HUES64 (cell line): ENCODE data around the gene GIGYF1.
A peak's percentile ranks its signal among the peaks of the same experiment; 100 is the strongest.

Source experiments
- H3K27ac ChIP-seq: 2 replicates; pipeline ENCODE4 v1.7.0; 2013; ENCODE audit warnings: low read depth, low read length, inconsistent platforms
- H3K27me3 ChIP-seq: 2 replicates; pipeline ENCODE4 v1.6.1; 2013; ENCODE audit warnings: mild to moderate bottlenecking, low read length; ENCODE audit not compliant: insufficient read depth
- H3K36me3 ChIP-seq: 2 replicates; pipeline ENCODE4 v1.6.1; 2013; ENCODE audit warnings: mild to moderate bottlenecking, low read length; ENCODE audit not compliant: insufficient read depth
- H3K4me1 ChIP-seq: 2 replicates; pipeline ENCODE4 v1.6.1; 2013; ENCODE audit warnings: mild to moderate bottlenecking, low read length, moderate library complexity; ENCODE audit not compliant: insufficient read depth
- H3K4me3 ChIP-seq: 2 replicates; pipeline ENCODE4 v1.5.1; 2013; ENCODE audit warnings: mild to moderate bottlenecking, low read length, moderate library complexity
- H3K9ac ChIP-seq: 2 replicates; pipeline ENCODE4 v1.6.1; 2013; ENCODE audit warnings: mild to moderate bottlenecking, low read depth, low read length
- H3K9me3 ChIP-seq: 2 replicates; pipeline ENCODE4 v1.6.1; 2013; ENCODE audit warnings: low read depth, low read length; ENCODE audit not compliant: insufficient read depth
- WGBS: fragments of 150-250, 120-280 bp; methylation state at CpG from one replicate; pipeline ENCODE4 v1.1.7; 2013; ENCODE audit warnings: missing lambda C conversion rate; 5-methylcytosine and 5-hydroxymethylcytosine counted together

Gene GIGYF1

GRCh38 chr7:100682991-100683658, 10.9 kb downstream of the GIGYF1 start:
- H3K4me3 ChIP-seq, result no peak overlapping the region
- 89% methylated on average over 28 of the region's 28 CpGs for WGBS
- no peak overlapping the region for H3K9ac ChIP-seq
- H3K4me1 ChIP-seq, result no peaks in the 10 kb centered on the region
- no peaks in the 10 kb centered on the region for H3K9me3 ChIP-seq
- H3K27me3 ChIP-seq, result no peaks in the 10 kb centered on the region
- peaks cover 93% of the 10 kb centered on the region for H3K36me3 ChIP-seq
- no peak overlapping the region; the same call in 1 of the 2 replicates for H3K27ac ChIP-seq

DNA sequence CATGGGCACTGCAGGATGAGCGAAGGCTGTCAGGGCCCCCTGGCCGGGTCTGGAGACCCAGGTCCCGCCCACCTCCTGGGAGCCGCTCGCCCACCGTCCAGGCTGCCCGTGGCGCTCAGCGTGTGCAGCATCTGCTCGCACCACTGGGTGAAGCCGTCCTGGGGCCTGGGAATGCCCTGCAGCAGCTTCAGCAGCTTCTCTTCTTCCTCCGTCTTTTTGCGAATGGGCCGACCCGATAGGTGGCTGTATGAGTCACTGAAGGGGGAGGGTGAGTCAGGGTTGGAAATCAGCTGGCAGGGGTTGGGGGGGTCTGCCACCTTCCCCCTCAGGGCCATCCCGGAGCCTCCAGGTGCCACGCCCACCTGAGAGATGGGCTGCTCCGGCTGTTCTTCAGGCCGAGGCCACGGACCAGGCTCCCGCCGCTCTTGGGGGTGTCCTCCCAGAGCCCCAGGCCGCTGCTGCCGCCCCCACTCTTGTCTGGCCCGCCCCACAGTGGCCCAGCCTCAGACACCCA, 11.8 kb downstream of the GIGYF1 start:
- H3K36me3 ChIP-seq, result peaks cover 94% of the 10 kb centered on the region
- 82% methylated on average over 24 of the region's 25 CpGs for WGBS

DNA sequence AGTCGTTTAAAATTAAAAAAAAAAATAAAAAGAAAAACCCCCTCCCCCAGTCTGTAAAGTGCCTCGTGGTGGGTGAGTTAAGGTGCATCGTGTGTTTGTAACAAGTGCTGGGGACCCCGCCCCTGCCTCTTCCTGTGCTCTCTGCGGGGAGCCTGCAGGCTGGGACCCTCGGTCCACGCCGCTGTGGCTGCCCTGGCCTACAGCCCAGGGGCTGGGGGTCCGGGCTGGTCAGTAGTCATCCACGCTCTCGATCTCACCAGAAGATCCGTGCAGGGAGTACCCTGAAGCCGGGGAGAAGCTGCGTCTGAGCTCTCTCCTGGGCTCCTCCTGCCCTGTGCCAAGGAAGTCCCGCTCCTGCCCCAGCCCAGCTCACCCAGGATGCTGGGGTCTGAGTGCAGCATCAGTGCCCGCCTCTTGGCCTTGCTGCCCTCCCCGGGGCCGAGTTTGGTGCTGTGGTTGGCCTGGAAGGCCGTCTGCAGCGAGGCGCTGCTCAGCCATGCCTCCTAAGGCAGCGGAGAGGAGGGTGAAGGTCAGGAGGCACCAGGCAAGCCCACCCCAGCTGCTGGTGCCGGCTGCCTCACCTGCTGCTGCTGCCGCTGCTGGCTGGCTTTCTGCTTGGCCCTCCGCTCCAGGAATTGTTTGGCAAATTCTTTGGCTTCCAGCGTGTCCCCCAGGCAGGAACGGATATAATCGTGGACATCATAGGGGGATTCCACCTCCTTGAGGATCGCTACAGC, 12.4 kb downstream of the GIGYF1 start:
- 88% methylated on average over 28 of the region's 29 CpGs for WGBS
- H3K4me1 ChIP-seq, result no peaks in the 10 kb centered on the region
- H3K36me3 ChIP-seq, result peaks cover 94% of the 10 kb centered on the region
- no peak overlapping the region for H3K9ac ChIP-seq
- H3K4me3 ChIP-seq, result no peak overlapping the region
- H3K9me3 ChIP-seq, result no peaks in the 10 kb centered on the region
- no peak overlapping the region for H3K27ac ChIP-seq
- no peaks in the 10 kb centered on the region for H3K27me3 ChIP-seq

More for the DNA sequence above, 11.8 kb downstream of the GIGYF1 start:
- H3K27ac ChIP-seq, result no peak overlapping the region
- no peaks in the 10 kb centered on the region for H3K27me3 ChIP-seq
- no peaks in the 10 kb centered on the region for H3K4me1 ChIP-seq
- H3K9me3 ChIP-seq, result no peaks in the 10 kb centered on the region
- no peak overlapping the region for H3K9ac ChIP-seq
- H3K4me3 ChIP-seq, result no peak overlapping the region

GRCh38 chr7:100680576-100681271, 13.3 kb downstream of the GIGYF1 start:
- 90% methylated on average over 18 of the region's 18 CpGs for WGBS
- H3K27ac ChIP-seq, result peak overlapping the region; percentile 18; the same call in 1 of the 2 replicates
- peaks cover 87% of the 10 kb centered on the region for H3K36me3 ChIP-seq
- H3K27me3 ChIP-seq, result no peaks in the 10 kb centered on the region
- H3K4me3 ChIP-seq, result no peak overlapping the region
- no peaks in the 10 kb centered on the region for H3K9me3 ChIP-seq
- H3K4me1 ChIP-seq, result no peaks in the 10 kb centered on the region; the same call in 1 of the 2 replicates
- H3K9ac ChIP-seq, result no peak overlapping the region

- Histone ChIP-seq H3K9me3 (no peaks in the 10 kb centered on the region), H3K4me1 (no peaks in the 10 kb centered on the region; the same call in 1 of the 2 replicates), H3K27me3 (no peaks in the 10 kb centered on the region), H3K27ac (peak overlapping the region; percentile 18; the same call in 1 of the 2 replicates), H3K36me3 (peaks cover 80% of the 10 kb centered on the region), H3K4me3 (no peak overlapping the region), H3K9ac (no peak overlapping the region)
- WGBS, result 93% methylated on average over 12 of the region's 13 CpGs
These were observed 14.0 kb downstream of the GIGYF1 start for GRCh38 chr7:100679927-100680575.

DNA sequence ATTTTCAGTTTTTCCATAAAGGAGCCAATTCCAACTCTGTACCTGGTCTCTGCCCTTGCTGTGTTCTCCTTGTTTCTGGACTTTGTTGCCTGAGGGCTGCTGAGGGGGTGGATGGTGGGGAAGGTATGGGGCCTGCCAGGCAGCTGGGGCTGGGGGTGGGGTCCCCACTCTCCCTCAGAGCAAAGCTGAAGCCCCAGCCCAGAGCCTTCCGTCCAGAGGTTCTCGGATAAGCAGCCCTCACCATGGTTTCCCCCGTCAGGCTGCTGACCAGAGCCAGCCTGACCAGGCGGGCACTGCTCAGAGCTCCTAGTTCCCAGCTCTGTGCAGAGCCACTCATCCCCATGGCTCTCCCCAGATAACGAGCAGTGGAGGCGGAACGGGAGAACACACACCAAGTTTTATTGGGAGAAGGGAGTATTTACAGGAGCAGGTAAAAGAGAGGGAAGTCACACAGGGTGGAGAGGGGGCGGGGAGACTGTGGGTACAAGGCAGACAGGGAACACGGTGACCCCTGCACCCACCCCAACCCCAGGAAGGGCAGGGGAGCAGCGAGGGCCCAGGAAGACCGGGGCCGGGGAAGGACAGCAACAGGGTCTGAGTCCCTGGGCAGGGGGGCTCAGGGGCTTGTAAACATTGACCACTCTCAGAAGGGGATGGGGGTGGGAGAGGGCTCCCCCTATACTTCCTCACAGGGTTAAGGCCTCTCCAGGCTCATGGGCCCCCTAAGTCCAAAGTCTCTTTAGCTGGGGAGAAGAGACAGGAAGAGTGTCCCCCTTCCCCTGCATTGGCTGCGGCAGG, 14.7 kb downstream of the GIGYF1 start:
- Histone ChIP-seq H3K4me3 (no peak overlapping the region), H3K4me1 (no peaks in the 10 kb centered on the region; the same call in 1 of the 2 replicates), H3K27ac (peak overlapping the region; percentile 60; the same call in 1 of the 2 replicates), H3K27me3 (no peaks in the 10 kb centered on the region), H3K9ac (no peak overlapping the region), H3K9me3 (no peaks in the 10 kb centered on the region), H3K36me3 (peaks cover 73% of the 10 kb centered on the region)
- WGBS, result 88% methylated on average over 12 of the region's 13 CpGs

DNA sequence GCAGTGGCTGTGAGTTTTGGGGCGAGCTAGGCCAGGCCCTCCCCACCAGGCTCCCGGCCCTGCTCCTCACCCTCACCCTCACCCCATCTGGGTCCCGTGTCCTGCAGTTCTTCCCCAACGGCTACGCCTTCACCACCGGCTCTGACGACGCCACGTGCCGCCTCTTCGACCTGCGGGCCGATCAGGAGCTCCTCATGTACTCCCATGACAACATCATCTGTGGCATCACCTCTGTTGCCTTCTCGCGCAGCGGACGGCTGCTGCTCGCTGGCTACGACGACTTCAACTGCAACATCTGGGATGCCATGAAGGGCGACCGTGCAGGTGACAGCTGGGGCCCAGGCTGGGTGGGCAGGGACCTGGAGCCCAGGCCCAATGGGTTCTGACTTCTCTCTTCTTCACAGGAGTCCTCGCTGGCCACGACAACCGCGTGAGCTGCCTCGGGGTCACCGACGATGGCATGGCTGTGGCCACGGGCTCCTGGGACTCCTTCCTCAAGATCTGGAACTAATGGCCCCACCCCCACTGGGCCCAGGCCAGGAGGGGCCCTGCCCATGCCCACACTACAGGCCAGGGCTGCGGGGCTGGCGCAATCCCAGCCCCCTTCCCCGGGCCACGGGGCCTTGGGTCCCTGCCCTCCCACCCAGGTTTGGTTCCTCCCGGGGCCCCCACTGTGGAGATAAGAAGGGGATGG, 15.6 kb downstream of the GIGYF1 start:
- Histone ChIP-seq H3K9ac (no peak overlapping the region), H3K4me3 (no peak overlapping the region), H3K36me3 (peaks cover 64% of the 10 kb centered on the region), H3K27me3 (no peaks in the 10 kb centered on the region), H3K27ac (no peak overlapping the region; the same call in 1 of the 2 replicates), H3K9me3 (no peaks in the 10 kb centered on the region), H3K4me1 (no peaks in the 10 kb centered on the region; the same call in 1 of the 2 replicates)
- WGBS, result 91% methylated on average over 35 of the region's 35 CpGs

- Histone ChIP-seq H3K27me3 (no peaks in the 10 kb centered on the region; the same call in 1 of the 2 replicates), H3K4me1 (no peaks in the 10 kb centered on the region; the same call in 1 of the 2 replicates), H3K4me3 (no peak overlapping the region), H3K27ac (no peak overlapping the region; the same call in 1 of the 2 replicates), H3K9ac (no peak overlapping the region), H3K9me3 (no peaks in the 10 kb centered on the region), H3K36me3 (peaks cover 55% of the 10 kb centered on the region)
- 93% methylated on average over 36 of the region's 36 CpGs for WGBS
These were observed 16.5 kb downstream of the GIGYF1 start for GRCh38 chr7:100677308-100678267.
